ENCODE measurements around the gene MPP2.

The MPP2 gene

DNA sequence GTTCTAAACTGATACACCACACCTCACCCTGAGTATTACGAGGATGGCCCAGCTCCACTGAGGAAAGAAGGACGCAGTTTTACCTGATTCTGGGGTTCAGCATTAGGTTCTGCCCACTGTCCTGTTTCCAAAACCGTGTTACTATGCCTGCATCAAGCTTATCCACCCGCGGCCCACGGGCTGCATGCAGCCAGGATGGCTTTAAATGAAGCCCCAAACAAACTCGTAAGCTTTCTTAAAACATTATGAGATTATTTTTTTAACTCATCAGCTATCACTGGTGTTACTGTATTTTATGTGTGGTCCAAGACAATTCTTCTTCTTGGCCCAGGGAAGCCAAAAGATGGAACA lies 64.4 kb downstream of the MPP2 start:
- DNase-seq: no peak

DNA sequence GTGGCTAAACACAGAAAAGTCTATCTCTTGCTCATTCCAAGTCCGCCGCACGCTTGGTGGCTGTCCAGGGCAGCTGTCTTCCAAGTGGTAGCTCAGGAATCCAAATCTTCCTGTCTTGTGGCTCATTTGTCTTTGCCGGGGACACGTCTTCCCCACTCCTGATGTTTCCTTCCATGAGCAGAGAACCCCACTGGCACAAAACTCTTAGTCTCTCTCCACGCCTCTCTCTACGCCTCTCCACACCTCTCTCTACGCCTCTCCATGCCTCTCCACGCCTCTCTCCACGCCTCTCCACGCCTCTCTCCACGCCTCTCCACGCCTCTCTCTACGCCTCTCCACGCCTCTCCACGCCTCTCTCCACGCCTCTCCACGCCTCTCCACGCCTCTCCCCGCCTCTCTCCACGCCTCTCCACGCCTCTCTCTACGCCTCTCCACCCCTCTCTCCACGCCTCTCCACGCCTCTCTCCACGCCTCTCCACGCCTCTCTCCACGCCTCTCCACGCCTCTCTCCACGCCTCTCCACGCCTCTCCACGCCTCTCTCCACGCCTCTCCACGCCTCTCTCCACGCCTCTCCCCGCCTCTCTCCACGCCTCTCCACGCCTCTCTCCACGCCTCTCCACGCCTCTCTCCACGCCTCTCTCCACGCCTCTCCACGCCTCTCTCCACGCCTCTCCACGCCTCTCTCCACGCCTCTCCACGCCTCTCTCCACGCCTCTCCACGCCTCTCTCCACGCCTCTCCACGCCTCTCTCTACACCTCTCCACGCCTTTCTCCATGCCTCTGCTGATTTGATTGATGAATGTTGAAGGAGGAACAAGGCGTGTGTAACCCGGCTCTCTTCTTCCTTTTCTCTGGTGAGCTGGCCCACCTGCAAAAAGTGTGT lies 65.0 kb downstream of the MPP2 start:
- DNase-seq: peak; percentile 51

DNA sequence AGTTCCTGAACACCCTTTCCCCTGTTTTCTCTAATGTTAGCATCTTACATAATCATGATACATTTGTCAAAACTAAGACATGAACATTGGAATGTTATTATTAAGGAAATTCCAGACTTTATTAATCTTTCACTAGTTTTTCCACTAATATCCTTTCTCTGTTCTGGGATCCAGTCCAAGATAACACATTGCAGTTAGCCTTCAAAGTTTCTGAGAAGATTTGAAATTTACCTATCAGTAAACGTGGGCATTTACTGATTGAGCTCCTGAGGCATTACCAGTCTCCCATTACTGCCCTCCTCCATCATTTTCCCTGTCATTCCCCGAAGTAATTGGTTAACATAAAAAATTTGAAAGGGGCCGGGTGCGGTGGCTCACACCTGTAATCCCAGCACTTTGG lies 66.1 kb downstream of the MPP2 start:
- DNase-seq: no peak

DNA sequence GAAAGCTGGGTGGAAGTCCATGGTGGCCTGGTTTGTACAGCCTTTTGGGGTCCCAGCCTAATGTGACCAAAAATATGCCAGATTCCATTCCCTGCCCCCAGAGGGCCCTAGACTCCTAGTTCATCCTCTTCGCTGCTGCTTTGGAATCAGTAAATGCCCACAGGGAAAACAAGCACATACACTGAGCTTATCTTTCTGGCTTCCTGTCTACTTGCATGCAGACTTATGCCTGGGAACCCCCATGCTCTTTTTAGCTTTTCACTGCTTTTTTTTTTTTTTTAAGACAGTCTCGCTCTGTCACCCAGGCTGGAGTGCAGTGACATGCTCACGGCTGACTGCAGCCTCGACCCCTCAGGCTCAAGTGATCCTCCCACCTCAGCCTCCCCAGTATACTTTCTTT lies 66.5 kb downstream of the MPP2 start:
- DNase-seq: peak; percentile 70

DNA sequence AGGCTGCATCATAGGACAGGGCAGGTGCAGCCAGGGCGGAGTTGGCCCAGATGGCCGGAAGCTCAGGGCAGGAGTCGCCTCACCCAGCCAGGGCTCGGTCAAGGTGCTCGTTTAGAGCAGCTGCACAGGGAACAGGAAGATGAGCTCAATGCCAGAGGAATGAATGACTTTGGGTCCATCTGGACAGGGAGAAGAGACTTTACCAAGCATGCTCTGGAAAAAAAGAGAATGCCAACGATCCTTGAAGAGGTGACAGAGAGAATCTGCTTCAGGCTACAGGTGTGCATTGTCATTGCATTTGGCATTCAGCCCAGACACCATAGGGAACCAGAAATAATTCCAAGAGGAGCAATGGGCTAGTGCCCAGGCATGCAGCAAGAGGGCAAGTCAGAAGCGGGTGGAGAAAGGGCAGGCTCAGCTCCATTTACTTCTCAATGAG lies 67.6 kb downstream of the MPP2 start:
- peak; percentile 63 for DNase-seq

DNA sequence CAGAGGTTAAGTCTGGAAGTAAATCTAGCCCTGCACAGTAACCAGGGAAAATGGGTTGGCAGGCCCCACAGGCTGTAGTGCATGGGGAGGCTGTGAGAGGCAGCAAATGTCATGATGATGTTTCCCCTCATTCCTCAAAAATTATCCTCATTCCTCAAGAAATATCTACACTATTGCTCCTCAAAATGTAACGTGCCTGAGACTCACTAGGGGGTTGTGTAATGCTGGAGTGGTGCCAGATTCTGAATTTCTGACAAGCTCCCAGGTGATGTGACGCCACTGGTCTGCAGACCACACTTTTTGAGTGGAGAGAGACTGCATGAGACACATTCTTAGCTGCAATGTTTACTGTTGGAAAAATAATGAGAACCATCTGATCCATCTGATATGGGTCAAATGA lies 73.2 kb downstream of the MPP2 start:
- no peak for DNase-seq

DNA sequence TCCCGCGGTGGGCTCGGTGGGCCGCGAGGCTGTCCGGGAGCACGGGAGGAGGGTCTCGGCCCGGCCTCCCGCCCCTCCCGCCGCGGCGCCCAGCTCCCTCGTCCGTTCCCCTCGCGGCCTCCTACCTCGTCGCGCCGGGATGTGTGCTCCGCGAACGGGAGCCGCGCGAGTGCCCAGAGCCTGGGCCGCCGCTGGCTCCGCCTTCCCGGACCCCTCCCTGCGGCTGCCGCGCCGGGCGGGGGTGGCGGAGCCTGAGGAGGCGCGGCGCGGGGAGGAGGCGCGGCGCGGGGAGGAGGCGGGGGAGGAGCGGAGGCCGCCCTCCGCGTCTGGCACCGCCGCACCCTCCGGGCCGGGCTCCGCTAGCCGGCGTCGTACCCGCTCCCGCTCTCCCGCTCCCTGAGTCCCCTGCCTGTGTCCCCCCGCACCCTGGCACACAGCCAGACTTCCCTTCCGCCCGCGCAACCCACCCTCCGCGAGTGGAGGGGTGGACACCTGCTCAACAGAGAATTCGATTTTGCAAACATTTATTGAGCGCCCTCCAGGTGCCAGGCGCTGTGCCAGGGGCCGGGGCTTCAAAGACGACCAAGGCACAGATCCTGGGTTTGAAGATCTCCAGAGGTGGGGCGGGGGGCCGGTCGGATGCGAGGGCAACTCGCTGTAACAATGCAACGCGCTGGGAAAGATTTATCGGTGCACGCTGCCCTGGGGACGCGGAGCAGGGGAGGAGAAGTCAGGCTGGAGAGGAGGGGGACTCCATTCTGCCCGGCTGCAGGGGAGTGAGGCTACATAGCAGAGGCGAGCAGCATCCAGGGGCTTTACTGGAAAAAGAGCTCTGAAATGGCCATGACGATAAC lies 74.1 kb downstream of the MPP2 start, which contains the start of gene MPP3:
TSS of gene MPP3 (minus strand) at position 171 of the 854 bp plus-strand sequence. CDS start 1,240 bp downstream, outside the sequence.
- peak; percentile 88 for DNase-seq

DNA sequence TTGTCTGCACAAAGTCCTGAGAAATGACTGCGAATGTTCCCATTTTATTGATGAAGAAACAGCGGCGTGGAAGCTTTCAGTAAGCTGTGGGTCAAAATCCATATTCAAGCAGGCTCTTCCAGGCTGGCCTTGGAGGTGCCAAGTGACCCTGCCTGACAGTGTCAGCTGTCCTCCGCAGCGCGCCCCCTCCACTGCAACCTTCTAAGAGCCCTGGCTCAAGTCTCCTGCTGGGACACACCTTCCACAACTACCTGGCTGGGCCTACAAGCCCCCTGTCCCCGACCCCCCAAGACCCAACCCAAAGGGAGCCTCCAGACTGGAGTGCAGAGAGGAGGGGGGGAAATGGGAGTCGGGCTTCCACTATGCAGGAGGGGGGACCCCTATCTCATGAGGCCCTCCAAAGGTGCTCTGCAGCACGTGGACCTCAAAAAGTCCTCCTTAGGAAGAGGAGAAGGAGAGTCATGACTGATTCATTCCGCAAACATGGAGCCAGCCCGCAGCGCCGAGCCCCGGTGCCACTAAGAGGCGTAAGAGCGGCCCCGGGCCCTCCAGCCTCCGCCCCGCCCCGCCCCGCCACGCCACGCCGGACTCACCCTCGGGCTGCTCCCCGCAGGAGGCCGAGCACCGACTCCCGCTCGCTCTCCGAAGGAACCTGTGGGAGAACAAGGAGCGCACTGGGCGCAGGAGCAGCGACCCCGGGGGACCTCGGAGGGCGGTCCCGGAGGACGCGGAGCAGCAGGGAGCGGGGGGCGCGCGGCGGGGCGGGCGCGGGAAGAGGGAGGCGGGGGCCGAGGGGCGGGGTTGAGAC lies 75.0 kb downstream of the MPP2 start:
- DNase-seq: peak; percentile 78

DNA sequence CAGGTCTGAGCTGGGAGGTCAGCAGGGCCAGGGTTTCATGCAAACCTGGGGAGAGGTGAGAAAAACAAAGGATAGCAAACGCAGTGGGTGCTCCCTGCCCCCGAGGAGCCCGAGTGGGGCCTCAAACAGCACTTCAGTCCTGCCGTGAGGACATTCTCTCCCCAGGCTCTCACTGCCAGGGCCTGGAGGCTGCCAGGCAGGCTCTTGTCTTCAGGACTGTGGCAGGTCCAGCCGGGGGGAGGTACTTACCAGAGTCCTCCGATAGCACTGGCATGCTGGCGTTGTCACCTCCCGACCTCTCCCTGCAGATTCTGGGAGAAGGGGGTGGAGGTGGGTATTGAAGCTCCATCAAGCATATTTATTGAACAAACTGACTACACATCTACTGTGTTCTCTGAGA lies 75.7 kb downstream of the MPP2 start:
- no peak for DNase-seq

DNA sequence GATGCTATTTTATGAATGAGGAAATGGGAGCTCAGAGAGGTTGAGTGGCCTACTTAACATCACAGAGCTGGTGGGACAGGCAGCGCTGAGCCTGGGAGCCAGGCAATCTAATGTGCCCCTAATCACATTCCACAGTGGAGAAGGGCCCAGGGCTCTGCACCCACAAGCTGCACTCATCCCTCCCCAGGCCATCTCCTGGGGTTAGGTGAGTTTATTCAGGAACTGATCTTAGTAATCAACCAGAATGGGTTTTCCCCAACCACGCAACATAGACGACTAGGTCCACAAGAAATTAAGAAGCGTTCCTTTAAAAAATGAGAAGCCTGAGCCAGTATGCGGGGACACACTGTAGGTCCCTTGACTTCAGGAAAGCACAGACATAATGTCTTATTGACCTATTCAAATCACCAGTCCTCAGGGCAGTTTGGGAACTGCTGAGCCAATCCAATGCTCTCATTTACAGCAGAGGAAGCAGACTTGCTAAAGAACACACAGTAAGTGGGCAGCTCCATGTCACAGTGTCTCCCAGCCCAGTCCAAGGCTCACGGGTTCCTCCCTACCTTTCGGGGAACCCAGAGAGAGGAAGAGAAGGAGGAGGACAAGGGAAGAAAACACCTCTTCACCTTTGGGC lies 76.7 kb downstream of the MPP2 start:
- no peak for DNase-seq

DNA sequence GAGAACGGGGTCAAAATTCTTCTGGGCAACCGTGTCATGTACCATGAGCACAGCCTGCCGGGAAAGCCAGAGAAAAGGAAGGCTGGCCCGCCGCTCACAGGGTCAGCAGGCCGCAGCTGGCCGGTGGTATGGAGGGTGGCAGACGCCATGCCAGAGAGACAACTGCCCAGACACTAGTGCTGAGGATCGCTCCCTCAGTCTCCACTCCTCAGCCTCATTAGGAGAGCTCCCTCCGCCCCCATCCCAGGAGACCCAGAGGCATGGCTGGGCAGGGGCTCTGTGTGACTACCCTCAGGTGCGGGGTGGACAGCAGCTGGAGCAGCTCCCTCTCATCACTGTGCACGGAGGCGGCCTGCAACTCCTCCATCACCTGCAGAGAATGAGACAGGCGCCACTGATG lies 77.6 kb downstream of the MPP2 start:
- DNase-seq: no peak

DNA sequence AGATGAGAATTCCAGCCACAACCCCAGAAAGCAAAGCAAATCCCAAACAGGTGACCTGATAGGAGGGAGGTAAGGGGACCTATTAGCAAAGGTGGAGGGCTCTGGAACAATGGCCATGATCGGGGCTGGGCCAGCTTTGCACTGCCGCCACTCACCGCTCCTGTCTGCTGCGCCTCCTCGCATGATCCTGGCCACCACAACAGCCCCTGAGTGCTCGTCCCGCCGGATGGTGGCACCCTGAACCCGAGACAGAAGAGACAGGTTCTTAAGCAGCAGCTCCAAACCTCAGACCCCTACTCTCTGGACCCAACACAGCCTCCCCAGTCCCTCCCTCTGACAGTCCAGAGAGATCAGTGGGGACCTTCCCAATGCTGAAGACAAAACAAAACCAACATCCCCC lies 79.7 kb downstream of the MPP2 start:
- no peak for DNase-seq

DNA sequence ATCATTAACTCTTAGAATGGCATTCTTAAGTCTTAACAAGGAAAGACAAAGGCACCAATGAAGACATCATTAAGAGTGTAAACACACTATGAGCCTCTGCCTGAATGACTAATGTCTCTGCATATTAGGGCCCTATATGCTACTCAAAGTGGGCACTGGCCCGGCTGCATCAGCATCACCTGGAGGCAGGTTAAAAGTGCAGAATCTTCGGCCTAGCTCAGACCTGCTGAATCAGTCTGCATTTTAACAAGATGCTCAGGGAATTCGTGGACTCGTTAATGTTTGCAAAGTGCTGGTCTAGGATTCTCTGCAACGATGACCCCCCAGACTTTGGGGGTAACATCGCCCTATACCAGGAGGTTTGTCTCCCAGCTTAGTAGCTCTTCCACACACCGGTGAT lies 81.1 kb downstream of the MPP2 start:
- DNase-seq: no peak

DNA sequence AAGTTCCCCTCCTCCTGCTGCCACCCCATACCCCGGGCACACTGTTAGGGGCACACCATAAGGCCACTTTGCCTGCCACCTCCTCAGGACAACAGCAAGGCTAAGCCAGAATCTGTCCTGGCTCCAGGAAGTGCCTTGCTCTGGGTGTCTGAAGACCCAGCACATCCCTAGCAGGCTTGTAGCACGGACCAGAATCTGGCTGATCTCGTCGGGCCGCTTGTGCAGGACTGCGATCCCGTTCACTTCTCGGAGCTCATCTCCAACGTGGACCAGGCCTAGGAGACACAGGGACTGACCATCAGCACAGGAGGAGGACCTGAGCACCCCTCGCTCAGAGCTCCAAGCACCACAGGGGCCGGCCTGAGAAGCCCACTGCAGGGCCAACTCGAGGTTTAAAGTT lies 81.8 kb downstream of the MPP2 start:
- no peak for DNase-seq

Data from NCI-H82 (cell line).